Hypothalamus (tissue), 51 donors: ENCODE data around the gene FAM227B.
"Not testable (repeated sequence)": the region's sequence is repeated elsewhere in the genome, so short reads cannot be mapped to it uniquely, and the experiment has no call there.

Experiments
- DNase-seq, 51 donors: peaks; one replicate each; lab custom pipeline; 2025; lab: John Stamatoyannopoulos, UW

Gene FAM227B

DNA sequence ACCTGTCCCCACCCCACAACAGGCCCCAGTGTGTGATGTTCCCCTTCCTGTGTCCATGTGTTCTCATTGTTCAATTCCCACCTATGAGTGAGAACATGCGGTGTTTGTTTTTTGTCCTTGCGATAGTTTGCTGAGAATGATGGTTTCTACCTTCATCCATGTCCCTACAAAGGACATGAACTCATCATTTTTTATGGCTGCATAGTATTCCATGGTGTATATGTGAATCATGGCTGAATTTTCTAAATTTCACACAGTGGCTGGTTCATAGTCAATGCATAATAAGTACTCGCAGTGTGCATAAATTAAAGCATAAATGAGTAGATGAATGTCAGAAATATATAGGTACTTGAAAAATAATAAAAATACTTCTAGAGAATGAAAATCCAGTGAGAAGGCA is 8.4 kb downstream of the FAM227B start:
- DNase-seq, result not testable (repeated sequence)

DNA sequence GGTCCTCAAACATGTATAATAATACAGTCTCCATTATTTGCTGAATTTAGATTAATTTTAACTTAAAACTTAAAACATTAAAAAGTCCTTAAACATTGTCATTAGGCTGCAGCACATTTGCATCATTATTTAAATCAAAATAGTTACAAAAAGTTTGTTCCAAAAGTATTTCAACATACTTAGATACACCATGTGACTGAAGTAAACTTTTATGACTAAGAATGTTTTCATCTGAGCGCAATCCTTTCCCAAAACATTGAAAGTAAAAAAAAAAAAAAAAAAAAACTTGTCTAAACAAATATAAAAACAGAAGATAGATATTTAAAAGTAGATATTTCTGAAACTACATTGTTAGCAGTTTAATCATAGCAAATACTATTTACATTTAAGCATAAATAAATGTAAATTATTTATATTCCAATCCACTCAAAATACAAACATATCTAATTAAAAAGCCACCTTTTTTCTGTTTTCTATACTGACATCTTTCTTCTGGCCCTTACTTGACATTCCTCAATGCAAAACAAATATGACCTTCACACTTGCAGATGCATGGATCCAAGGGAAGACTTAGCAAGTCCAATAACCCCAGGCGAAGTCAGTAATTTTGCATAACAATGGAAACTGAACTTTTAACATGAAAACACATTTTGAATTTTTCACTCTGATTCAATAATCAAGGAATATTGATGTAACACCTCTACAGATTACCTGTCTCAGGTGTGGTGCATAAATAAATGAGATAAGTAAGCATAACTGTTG is 10.3 kb downstream of the FAM227B start:
- no peak for DNase-seq

DNA sequence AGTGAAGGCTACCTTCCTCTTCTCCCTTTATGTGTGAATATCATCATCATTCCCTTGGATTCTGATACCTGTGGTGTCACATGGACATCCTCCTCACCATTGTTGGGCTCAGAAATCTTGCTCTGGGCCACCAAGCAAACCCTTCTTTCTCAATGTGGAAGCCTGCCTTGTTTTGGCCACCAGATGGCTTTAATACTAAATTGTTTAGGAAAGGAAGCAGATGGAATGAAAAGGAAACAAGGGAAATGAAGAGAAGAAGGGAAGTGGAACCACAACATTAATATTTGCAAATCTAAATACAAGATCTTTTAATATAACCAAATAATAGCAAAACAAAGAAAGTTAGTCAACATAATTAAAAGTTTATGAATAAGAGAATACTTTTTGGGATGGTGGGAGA is 14.0 kb downstream of the FAM227B start:
- DNase-seq, result no peak

DNA sequence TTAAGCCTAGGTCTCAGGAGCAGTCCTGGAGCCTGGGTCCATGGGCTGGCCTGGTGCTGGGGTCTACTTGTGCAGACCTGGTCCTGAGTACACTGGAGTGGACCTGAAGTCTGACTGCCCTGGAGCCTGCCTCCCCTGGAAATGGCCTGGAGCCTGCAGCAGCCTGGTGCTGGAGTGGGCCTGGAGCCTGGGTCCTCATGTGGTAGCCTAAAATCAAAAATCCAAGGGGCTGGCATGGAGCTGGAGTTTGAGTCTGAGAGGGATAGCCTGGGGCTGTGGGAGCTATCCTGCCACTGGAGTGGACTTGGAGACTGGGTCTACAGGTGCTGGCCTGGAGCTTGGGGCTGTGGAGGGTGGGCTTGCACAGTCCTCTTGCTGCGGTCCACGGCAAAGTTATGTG is 15.0 kb downstream of the FAM227B start:
- DNase-seq, result no peak

DNA sequence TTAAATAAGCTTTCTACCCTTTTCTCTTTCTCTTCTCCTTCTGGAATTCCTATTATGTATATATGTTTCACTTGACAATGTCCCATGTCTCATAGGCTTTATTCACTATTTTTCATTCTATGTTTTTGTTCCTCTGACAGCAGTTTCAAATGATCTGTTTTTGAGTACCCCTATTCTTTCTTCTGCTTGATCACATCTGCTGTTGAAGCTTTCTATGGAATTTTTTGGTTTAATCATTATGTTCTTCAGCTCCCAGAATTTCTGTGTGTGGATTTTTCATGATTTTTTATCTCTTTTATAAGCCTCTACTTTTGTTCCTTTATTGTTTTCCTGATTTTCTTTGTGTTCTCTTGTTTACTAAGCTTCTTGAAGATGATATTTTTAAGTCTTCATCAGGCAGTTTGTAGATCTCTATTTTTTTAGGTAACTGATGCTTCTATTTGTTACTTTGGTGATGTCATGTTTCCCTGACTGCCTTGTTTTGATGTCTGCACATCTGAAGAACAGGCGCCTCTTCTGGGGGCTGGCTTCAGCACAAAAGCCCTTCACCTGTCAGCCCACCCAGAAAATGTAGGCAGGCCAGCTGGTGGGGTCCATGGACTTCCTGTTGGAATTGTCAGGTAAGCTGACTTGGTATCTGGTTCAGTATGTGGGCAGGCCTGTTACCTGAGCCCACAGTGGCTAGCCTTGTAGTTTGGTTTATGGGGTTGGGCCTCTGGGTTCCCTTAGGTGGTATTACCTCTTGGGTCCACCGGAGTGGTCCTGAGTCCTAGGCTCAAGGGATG is 15.8 kb downstream of the FAM227B start:
- no peak for DNase-seq

DNA sequence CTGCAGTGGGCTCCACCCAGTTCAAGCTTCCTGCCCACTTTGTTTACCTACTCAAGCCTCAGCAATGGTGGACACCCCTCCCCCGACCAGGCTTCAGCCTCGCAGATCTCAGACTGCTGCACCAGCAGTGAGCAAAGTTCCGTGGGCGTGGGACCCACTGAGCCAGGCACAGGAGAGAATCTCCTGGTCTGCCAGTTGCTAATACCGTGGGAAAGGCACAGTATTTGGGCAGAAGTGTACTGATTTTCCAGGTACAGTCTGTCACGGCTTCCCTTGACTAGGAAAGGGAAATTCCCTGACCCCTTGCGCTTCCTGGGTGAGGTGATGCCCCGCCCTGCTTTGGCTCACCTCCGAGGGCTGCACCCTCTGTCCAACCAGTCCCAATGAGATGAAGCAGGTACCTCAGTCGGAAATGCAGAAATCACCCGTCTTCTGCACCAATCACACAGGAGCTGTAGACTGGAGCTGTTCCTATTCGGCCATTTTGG is 27.7 kb downstream of the FAM227B start:
- not testable (repeated sequence) for DNase-seq

DNA sequence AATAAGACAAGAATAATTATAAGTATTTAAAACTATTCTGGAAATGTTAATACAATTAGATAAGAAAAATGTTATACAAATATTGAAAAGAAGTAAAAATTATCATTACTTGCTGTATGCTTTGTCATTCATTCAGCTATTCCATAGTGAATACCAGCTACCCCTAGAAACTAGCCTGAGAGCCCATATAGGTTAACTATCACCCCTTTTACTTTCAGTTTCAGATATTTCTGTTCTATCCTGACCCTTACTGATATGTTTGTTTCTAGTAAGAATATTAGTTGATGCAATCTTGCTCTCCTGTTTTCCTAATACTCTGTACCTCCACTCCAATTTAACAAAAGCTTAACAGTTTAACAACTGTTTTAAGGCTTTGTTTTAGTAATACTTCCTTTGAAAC is 31.6 kb downstream of the FAM227B start:
- DNase-seq, result no peak

DNA sequence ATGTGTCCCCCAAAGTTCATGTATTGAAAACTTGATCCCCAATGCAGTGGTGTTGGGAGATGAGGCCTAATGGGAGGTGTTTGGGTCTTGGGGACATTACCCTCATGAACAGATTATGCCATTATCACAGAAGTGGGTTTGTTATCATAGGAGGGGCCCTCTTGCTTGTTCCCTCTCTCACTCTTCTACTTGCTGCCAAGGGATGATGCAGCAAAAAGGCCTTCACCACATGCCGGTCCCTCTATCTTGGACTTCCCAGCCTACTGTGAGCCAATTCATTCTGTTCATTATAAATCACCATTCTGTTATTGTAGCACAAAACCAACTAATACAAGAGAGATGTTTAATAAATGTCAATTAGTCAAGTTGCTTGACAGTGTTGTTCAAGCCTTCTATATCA is 47.2 kb downstream of the FAM227B start:
- DNase-seq, result no peak

DNA sequence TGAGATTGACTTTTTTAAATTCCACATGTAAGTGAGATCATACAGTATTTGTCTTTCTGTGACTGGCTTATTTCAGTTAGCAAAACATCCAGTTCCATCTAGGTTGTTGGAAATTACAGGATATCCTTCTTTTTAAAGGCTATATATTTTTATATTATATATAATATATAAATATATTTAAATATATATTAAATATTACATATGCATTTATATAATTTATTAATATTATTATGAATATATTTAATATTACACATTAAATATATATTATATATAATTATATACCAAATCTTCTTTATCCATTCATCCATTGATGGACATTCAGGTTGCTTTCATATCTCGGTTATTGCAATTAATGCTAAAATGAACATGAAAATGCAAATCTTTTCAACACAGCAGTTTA is 49.9 kb downstream of the FAM227B start:
- DNase-seq, result no peak

DNA sequence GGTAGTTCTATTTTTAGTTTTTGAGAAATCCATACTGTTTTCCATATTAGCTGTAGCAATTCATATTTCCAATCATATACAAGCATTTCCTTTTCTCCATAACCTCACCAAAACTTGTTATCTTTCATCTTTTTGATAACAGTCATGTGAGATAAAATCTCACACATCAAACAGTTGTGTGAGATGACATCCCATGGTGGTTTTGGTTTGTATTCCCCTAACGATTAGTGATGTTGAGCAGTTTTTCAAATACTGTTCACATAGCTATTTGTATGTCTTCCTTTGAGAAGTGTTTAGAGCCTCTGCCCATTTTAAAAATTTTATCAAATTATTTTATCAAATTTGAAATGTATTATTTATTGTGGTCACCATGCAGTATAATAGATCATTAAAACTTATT is 50.4 kb downstream of the FAM227B start:
- DNase-seq, result no peak

DNA sequence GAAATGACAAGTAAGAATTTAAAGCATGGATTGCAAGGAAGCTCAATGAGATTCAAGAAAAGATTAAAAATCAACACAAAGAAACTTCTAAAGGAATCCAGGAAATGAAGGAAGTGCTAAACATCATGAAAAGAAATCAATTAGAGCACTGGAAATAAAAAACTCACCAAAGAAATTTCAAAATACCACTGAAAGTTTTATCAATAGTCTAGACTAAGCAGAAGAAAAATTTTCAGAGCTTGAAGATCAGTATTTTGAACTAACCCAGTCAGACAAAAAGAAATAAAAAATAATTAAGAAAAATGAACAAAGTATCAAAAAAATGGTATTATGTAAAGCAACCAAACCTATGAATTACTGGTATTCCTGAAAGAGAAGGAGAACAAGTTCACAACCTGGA is 60.6 kb downstream of the FAM227B start:
- DNase-seq, result no peak

DNA sequence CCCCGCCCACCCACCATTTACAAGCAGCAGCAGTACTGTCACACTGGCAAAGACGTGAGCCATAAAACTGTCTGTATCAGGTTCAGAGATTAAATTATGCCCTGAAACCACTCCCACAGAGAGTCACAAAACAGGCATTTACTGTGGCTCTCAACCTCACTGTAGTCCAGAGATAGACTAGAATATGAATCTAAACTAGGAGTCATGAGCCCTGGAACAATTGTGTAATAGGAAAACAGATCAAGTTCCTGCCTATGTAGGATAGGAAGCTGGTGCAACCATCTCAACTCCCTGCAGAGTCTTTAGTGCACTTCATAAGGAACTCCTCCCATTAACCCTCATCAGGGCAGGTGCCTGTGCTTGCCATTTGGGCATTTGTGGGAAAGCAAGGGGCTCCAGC is 61.7 kb downstream of the FAM227B start:
- no peak for DNase-seq

DNA sequence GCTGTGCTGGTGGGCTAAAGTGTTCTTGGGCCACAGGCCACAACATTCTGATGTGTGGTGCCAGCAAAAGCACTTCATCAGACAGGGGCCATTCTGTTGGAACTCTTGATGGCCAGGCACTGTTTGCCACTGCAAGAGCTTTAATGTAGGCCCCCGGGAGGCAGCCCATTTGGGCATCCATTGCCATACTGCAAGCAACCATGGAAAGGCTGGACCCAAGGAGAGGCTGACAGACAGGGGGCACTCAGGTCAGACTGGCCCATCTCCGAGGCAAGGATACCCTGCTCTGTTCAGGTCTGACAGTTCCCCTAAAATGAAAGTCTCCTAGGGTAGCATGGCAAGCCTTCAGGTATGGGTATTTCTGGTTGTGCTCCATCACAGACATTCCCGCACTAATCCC is 64.2 kb downstream of the FAM227B start:
- DNase-seq, result no peak

DNA sequence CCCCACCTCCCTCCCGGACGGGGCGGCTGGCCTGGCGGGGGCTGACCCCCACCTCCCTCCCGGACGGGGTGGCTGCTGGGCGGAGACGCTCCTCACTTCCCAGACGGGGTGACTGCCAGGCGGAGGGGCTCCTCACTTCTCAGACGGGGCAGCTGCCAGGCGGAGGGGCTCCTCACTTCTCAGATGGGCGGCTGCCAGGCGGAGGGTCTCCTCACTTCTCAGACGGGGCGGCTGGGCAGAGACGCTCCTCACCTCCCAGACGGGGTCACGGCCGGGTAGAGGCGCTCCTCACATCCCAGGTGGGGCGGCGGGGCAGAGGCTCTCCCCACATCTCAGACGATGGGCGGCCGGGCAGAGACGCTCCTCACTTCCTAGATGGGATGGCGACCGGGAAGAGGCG is 70.3 kb downstream of the FAM227B start:
- DNase-seq, result not testable (repeated sequence)

DNA sequence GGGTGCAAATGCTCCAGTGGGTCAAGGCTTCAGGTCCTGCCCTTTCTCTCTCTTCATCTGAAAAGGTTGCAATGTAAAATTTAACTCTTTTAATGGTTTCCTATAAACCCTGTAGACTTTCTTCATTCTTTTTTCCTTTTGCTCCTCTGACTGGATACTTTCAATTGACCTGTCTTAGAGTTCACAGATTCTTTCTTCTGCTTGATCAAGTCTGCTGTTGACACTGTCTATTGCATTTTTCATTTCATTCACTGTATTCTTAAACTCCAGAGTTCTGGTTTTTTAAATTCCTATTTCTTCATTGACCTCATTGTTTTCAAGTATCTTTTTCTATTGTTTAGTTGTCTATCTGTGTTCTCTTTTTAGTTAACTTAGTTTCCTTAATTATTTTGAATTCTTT is 82.1 kb downstream of the FAM227B start:
- no peak for DNase-seq

DNA sequence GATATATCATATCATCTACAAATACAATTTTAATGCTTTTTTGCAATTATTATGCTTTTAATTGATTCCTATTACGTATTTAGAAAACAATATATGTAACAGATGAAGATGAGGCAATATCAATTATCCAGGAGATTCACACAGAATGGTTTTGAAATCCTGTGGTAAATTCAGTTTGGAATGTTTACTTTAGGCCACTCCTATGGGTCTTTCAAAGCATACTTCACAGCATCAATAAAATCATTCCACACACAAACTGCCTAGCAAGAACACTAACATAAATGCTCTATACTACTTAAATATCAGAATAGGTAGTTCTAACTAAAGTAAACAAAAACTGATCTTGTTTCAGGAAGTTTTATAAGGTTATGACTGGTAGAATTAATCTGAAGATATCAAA is 90.5 kb downstream of the FAM227B start:
- DNase-seq, result no peak

DNA sequence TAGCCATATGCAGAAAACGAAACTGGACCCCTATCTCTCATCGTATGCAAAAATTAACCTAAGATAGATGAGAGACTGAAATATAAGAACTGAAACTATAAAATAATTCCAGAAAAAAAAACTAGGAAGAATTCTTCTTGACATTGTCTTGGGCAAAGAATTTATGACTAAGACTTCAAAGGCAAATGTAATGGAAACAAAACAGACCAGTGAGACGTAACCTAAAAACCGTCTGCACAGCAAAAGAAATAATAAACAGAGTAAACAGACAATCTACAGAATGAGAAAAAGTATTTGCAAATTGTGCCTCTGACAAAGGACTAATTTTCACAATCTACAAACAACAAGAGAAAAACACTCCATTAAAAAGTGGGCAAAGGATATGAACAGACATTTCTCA is 92.3 kb downstream of the FAM227B start:
- no peak for DNase-seq

DNA sequence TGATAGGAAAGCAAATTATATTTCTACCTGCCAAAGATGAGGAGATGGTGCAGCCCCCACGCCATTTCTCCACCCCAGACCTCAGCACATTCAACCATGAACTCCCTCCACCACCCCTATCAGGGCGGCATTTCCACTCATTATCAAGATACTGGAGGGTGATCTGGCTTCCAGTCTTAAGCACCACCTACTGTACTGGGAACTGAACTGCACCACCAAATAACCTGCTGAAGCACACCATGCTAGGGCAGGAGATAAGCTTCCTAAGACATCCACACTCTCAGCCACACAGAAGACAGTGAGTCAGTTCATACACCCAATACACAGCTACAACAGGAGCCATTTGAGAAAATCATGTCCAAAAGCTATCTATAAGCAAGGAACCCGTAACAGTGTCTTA is 98.8 kb downstream of the FAM227B start:
- no peak for DNase-seq

DNA sequence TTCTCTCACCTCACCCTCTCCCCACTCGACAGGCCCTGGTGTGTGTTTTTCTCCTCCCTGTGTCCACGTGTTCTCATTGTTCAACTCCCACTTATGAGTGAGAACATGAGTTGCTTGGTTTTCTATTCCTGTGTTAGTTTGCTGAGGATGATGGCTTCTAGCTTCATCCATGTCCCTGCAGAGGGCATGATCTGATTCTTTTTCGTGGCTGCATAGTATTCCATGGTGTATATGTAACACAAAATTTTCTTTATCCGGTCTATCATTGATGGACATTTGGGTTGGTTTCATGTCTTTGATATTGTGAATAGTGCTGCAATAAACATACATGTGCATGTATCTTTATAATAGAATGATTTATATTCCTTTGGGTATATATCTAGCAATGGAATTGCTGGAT is 107.9 kb downstream of the FAM227B start:
- not testable (repeated sequence) for DNase-seq

DNA sequence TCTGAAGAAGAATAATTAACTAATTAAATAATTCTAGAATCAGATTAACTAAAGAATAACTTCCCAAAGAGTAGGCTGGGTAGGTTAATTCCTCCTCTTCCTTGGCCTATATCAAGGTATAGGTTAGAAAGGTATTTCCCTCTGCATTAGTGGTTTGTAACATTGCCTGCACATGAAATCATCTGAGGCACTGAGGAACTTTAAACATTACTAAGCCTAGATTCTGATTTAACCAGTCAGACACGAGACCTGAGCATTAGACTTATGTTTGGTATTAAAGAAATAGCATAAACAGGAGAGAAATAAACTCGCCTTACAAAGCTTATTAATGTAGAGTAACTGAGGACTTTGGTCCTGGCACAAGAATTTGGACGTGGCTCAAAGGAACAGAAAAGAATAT is 113.4 kb downstream of the FAM227B start:
- no peak for DNase-seq

DNA sequence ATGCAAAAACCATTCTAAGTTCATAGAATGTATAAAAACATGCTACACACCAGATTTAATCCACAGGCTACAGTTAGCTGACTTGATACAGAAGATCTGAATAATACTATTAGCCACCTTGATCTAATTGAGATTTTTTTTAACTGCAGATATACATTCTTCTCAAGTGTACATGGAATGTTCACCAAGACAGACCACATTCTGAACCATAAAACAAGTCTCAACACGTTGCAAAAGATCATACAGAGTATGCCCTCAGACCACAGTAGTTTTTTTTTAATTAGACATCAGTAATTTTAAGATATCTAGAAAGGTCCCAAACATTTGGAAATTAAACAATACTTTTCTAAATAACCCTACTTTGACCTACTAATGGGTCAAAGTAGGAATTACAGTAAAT is 114.3 kb downstream of the FAM227B start:
- DNase-seq, result no peak

DNA sequence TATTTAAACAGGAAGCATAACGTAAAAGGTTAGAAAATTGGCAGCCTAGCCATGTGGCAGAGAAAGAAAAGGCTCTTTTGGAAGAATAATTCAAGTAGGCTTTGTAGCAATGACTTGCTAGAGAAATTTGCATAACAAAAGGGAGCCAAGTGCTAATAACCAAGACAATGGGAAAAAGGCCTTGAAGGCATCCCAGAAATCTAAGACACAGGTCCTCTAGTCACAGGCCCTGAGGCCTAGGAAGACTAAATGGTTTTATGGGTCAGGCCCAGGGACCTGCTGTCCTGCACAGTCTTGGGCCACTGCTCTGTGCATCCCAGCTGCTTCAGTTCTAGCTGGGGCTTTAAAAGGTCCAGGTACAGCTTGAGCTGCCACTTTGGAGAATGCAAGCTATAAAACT is 119.0 kb downstream of the FAM227B start:
- DNase-seq, result no peak
